HEK293T (cell line): ENCODE results near the gene PRRT4.

Source experiments
- ARNT ChIP-seq: fragments of 450-650 bp; IDR thresholded peaks from 2 replicates; pipeline ENCODE4 v1.6.1; 2017; ENCODE audit warnings: mild to moderate bottlenecking
- BHLHE40 ChIP-seq: fragments of 450-650 bp; IDR thresholded peaks from 2 replicates; pipeline ENCODE4 v1.6.1; 2016; ENCODE audit warnings: mild to moderate bottlenecking, moderate library complexity, borderline replicate concordance
- ELF4 ChIP-seq: fragments of 450-650 bp; IDR thresholded peaks from 2 replicates; pipeline ENCODE4 v1.6.1; 2017; ENCODE audit warnings: antibody characterized with exemption
- FOXA1 ChIP-seq: fragments of 450-650 bp; IDR thresholded peaks from 2 replicates; pipeline ENCODE4 v1.6.1; 2016; ENCODE audit warnings: mild to moderate bottlenecking
- FOXK2 ChIP-seq: fragments of 450-650 bp; IDR thresholded peaks from 2 replicates; pipeline ENCODE4 v1.6.1; 2016; ENCODE audit warnings: mild to moderate bottlenecking
- FOXM1 ChIP-seq: fragments of 450-650 bp; IDR thresholded peaks from 2 replicates; pipeline ENCODE4 v1.6.1; 2017; ENCODE audit warnings: mild to moderate bottlenecking, borderline replicate concordance
- HDGF ChIP-seq: fragments of 450-650 bp; IDR thresholded peaks from 2 replicates; pipeline ENCODE4 v1.6.1; 2017; ENCODE audit warnings: antibody characterized with exemption, borderline replicate concordance
- LEF1 ChIP-seq: fragments of 450-650 bp; IDR thresholded peaks from 2 replicates; pipeline ENCODE4 v1.6.1; 2017; ENCODE audit warnings: mild to moderate bottlenecking, borderline replicate concordance
- NFRKB ChIP-seq: fragments of 450-650 bp; IDR thresholded peaks from 2 replicates; pipeline ENCODE4 v1.6.1; 2016; ENCODE audit warnings: mild to moderate bottlenecking, moderate library complexity
- SP1 ChIP-seq: fragments of 450-650 bp; IDR thresholded peaks from 2 replicates; pipeline ENCODE4 v1.6.1; 2017
- SUZ12 ChIP-seq: fragments of 450-650 bp; IDR thresholded peaks from 2 replicates; pipeline ENCODE4 v1.6.1; 2016; ENCODE audit warnings: mild to moderate bottlenecking
- ZNF384 ChIP-seq: fragments of 450-650 bp; IDR thresholded peaks from 2 replicates; pipeline ENCODE4 v1.6.1; 2016

- TF ChIP-seq SUZ12 = no peak
- TF ChIP-seq SP1 = no peak
- TF ChIP-seq ELF4 = no peak
- no peak for TF ChIP-seq BHLHE40
- TF ChIP-seq ZNF384 = no peak
- TF ChIP-seq ARNT = no peak
- TF ChIP-seq FOXM1 = no peak
- no peak for TF ChIP-seq LEF1
- no peak for TF ChIP-seq HDGF
- no peak for TF ChIP-seq NFRKB
- TF ChIP-seq FOXK2 = no peak
- TF ChIP-seq FOXA1 = no peak
Measured at GRCh38 chr7:128362670-128363069, 1.2 kb upstream of the PRRT4 start.
